NK-92 treated with Interleukin-12 subunit alpha and Interleukin-12 subunit beta, amount 100 ng/mL, for 24 hours (cell line): ENCODE data around the gene TMEM115.

Source experiments
- DNase-seq: peaks from one replicate; lab custom pipeline; 2025; lab: John Stamatoyannopoulos, UW

TMEM115 gene

GRCh38 chr3:50353245-50354004 is 5.9 kb downstream of the TMEM115 start:
- no peak for DNase-seq

- no peak for DNase-seq
Observed at GRCh38 chr3:50352781-50353180, 6.5 kb downstream of the TMEM115 start.

GRCh38 chr3:50351323-50351697 is 8.0 kb downstream of the TMEM115 start:
- DNase-seq, result no peak

- DNase-seq, result peak; percentile 95
Observed at GRCh38 chr3:50350527-50351322, 8.6 kb downstream of the TMEM115 start, which contains the start of the genes CYB561D2 and NPRL2. TSS of gene CYB561D2 (plus strand) at chr3:50350862. CDS start at chr3:50351434, 572 bp downstream. TSS of gene NPRL2 (minus strand) at chr3:50350775. CDS start at chr3:50350652, 123 bp downstream.

- DNase-seq, result no peak
Observed at GRCh38 chr3:50350213-50350526, 9.2 kb downstream of the TMEM115 start.

- DNase-seq, result peak; percentile 42
Observed at GRCh38 chr3:50347187-50347813, 12.0 kb downstream of the TMEM115 start.

GRCh38 chr3:50345586-50346234 is 13.6 kb downstream of the TMEM115 start, which contains the start of gene ZMYND10:
TSS of gene ZMYND10 (minus strand) at chr3:50345732. CDS start at chr3:50345579, 153 bp downstream.
- DNase-seq, result no peak

GRCh38 chr3:50345008-50345407 is 14.3 kb downstream of the TMEM115 start:
- no peak for DNase-seq

GRCh38 chr3:50342813-50343633 is 16.3 kb downstream of the TMEM115 start:
- DNase-seq, result no peak

GRCh38 chr3:50341996-50342650 is 17.2 kb downstream of the TMEM115 start:
- DNase-seq, result no peak

GRCh38 chr3:50341537-50341936 is 17.8 kb downstream of the TMEM115 start:
- DNase-seq, result peak; percentile 49

GRCh38 chr3:50340448-50341329 is 18.6 kb downstream of the TMEM115 start, which contains the start of gene RASSF1:
TSS of gene RASSF1 (minus strand) at chr3:50340836. CDS start at chr3:50340805, 31 bp downstream.
- peak; percentile 94 for DNase-seq

GRCh38 chr3:50340147-50340447 is 19.2 kb downstream of the TMEM115 start:
- DNase-seq, result no peak

GRCh38 chr3:50339485-50340146 is 19.7 kb downstream of the TMEM115 start:
- no peak for DNase-seq

GRCh38 chr3:50338965-50339364 is 20.4 kb downstream of the TMEM115 start:
- no peak for DNase-seq

GRCh38 chr3:50337175-50337861 is 22.0 kb downstream of the TMEM115 start:
- DNase-seq, result peak; percentile 97

- DNase-seq, result no peak
Observed at GRCh38 chr3:50336452-50337174, 22.7 kb downstream of the TMEM115 start.
